PC-9 (cell line): ENCODE measurements around the gene TRMT2A. TPM values are rescaled to one million over a fixed set of nuclear protein-coding genes. Genes with fewer than 3 reads are reported as not detected.

ENCODE experiments used
- BruUV-seq: library from RNA; stranded (reverse); fragments of 400-500 nt; replicated peaks from 2 replicates; lab custom pipeline; 2021; lab: Mats Ljungman, UMichigan
- CTCF ChIA-PET: fragments of 300-600 bp; sonication (Branson Sonifier 250); formaldehyde crosslinking; loops from one replicate; lab custom pipeline; 2022; ENCODE audit warnings: antibody characterized with exemption; lab: Charles Lee
- POLR2A ChIA-PET: fragments of 300-600 bp; sonication (Branson Sonifier 250); formaldehyde crosslinking; loops from one replicate; lab custom pipeline; 2022; ENCODE audit warnings: antibody characterized with exemption; ENCODE audit not compliant: unreplicated experiment; lab: Charles Lee
- DNase-seq, 2 experiments: peaks; one replicate each; pipeline versions ENCODE4 v3.0.0 to v3.0.0-alpha.2; 2015 to 2022; ENCODE audit warnings: mixed read lengths in 1 of 2
- H2AFZ ChIP-seq: fragments of 200-600 bp; sonication (generic); 2 replicates; pipeline ENCODE4 v1.8.1; 2017; ENCODE audit warnings: antibody characterized with exemption
- H3F3A ChIP-seq: fragments of 200-600 bp; sonication (generic); 2 replicates; pipeline ENCODE4 v1.8.1; 2017; ENCODE audit warnings: antibody characterized with exemption, mild to moderate bottlenecking, low read depth; ENCODE audit not compliant: insufficient read depth
- H3K27ac ChIP-seq: fragments of 200-600 bp; sonication (generic); 2 replicates; pipeline ENCODE4 v1.6.1; 2016; ENCODE audit warnings: mixed run types
- H3K27me3 ChIP-seq: fragments of 200-600 bp; sonication (generic); 2 replicates; pipeline ENCODE4 v1.6.1; 2016; ENCODE audit warnings: low read depth, mixed run types; ENCODE audit not compliant: insufficient read depth
- H3K36me3 ChIP-seq: fragments of 200-600 bp; sonication (generic); 2 replicates; pipeline ENCODE4 v1.6.1; 2016; ENCODE audit warnings: low read depth, mixed run types
- H3K4me1 ChIP-seq: fragments of 200-600 bp; sonication (generic); replicated peaks from 2 replicates; pipeline ENCODE4 v1.6.1; 2016; ENCODE audit warnings: mixed run types; ENCODE audit not compliant: insufficient read depth
- H3K4me2 ChIP-seq: fragments of 200-600 bp; sonication (generic); 2 replicates; pipeline ENCODE4 v1.6.1; 2017; ENCODE audit warnings: mixed run types
- H3K4me3 ChIP-seq: fragments of 200-600 bp; sonication (generic); 2 replicates; pipeline ENCODE4 v1.6.1; 2016; ENCODE audit warnings: mixed run types
- H3K79me2 ChIP-seq: fragments of 200-600 bp; sonication (generic); 2 replicates; pipeline ENCODE4 v1.6.1; 2017; ENCODE audit warnings: low read depth, mixed run types
- H3K9me2 ChIP-seq: fragments of 200-600 bp; sonication (generic); 2 replicates; pipeline ENCODE4 v1.8.1; 2017; ENCODE audit warnings: mild to moderate bottlenecking; ENCODE audit not compliant: insufficient read depth
- H3K9me3 ChIP-seq: fragments of 200-600 bp; sonication (generic); 2 replicates; pipeline ENCODE4 v1.8.1; 2016; ENCODE audit warnings: low read depth; ENCODE audit not compliant: insufficient read depth
- H4K20me1 ChIP-seq: fragments of 200-600 bp; sonication (generic); 2 replicates; pipeline ENCODE4 v1.8.1; 2017; ENCODE audit not compliant: insufficient read depth
- CTCF ChIP-seq: fragments of 200-600 bp; sonication (generic); conservative IDR thresholded peaks from 2 replicates; pipeline ENCODE4 v1.6.1; 2017; ENCODE audit warnings: mixed run types, antibody characterized with exemption, mild to moderate bottlenecking, moderate library complexity
- EZH2 ChIP-seq: fragments of 200-600 bp; sonication (generic); IDR thresholded peaks from 2 replicates; pipeline ENCODE4 v1.8.0; 2017; ENCODE audit warnings: antibody characterized with exemption, low read depth
- intact Hi-C: fragments of 100-400 bp; cut with micrococcal nuclease; formaldehyde crosslinking; loops from one replicate; pipeline ENCODE4 v1.10.0; 2022; ENCODE audit not compliant: unreplicated experiment
- total RNA-seq: library from RNA; stranded (reverse); gene quantifications from 2 replicates; pipeline ENCODE4 v1.2.3, GENCODE V29; 2021

Gene TRMT2A
- total RNA-seq, 1 experiment from 2014 or later = 31.5 TPM

DNA sequence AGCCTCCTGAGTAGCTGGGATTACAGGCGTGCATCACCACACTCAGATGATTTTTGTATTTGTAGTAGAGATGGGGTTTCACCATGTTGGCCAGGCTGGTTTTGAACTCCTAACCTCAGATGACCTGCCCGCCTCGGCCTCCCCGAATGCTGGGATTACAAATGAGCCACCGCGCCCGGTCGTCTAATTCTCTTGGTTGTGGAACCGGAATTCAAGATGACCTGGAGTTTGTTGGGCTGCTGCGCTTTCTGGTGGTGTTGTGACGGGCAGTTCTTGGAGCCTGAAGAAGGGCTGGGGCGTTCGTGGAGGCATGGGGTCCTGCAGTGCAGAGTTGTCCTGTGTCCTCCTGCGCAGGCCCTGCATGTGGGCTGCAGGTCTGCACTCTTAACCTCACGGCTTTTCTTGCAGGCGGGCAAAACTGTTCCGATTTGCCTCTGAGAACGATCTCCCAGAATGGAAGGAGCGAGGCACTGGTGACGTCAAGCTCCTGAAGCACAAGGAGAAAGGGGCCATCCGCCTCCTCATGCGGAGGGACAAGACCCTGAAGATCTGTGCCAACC, 4.9 kb upstream of the TRMT2A start:
- Histone ChIP-seq H3K79me2 (peaks cover 46% of the 10 kb centered on the region), H3K27ac (no peak overlapping the region), H3K4me1 (peaks cover 9% of the 10 kb centered on the region; the same call in 1 of the 2 replicates), H3K27me3 (no peaks in the 10 kb centered on the region), H3K4me2 (no peak overlapping the region), H3F3A (no peaks in the 10 kb centered on the region), H3K9me3 (no peaks in the 10 kb centered on the region), H3K4me3 (no peak overlapping the region), H2AFZ (no peak overlapping the region), H3K9me2 (no peaks in the 10 kb centered on the region), H4K20me1 (no peaks in the 10 kb centered on the region), H3K36me3 (no peaks in the 10 kb centered on the region)
- BruUV-seq = no TSS peak
- DNase-seq = no peak
- intact Hi-C loops = no loop called here
- ChIA-PET POLR2A (no interaction called here), CTCF (no interaction called here)
- no peak for TF ChIP-seq CTCF
- no peak for TF ChIP-seq EZH2

- TF ChIP-seq EZH2 (no peak), CTCF (no peak)
- intact Hi-C loops = no loop called here
- Histone ChIP-seq H2AFZ (no peak overlapping the region; the same call in 1 of the 2 replicates), H3K9me3 (no peaks in the 10 kb centered on the region), H3K27me3 (no peaks in the 10 kb centered on the region), H3F3A (no peaks in the 10 kb centered on the region), H3K4me3 (peak overlapping the region; percentile 75), H3K36me3 (no peaks in the 10 kb centered on the region), H3K4me2 (peak overlapping the region; percentile 86), H3K27ac (no peak overlapping the region), H3K9me2 (no peaks in the 10 kb centered on the region), H3K4me1 (peaks cover 9% of the 10 kb centered on the region; the same call in 1 of the 2 replicates), H3K79me2 (peaks cover 62% of the 10 kb centered on the region), H4K20me1 (no peaks in the 10 kb centered on the region)
- TSS peak; percentile 62 for BruUV-seq
- ChIA-PET POLR2A (no interaction called here), CTCF (no interaction called here)
- DNase-seq = no peak
These were observed 1.4 kb upstream of the TRMT2A start for GRCh38 chr22:20118300-20119020.

DNA sequence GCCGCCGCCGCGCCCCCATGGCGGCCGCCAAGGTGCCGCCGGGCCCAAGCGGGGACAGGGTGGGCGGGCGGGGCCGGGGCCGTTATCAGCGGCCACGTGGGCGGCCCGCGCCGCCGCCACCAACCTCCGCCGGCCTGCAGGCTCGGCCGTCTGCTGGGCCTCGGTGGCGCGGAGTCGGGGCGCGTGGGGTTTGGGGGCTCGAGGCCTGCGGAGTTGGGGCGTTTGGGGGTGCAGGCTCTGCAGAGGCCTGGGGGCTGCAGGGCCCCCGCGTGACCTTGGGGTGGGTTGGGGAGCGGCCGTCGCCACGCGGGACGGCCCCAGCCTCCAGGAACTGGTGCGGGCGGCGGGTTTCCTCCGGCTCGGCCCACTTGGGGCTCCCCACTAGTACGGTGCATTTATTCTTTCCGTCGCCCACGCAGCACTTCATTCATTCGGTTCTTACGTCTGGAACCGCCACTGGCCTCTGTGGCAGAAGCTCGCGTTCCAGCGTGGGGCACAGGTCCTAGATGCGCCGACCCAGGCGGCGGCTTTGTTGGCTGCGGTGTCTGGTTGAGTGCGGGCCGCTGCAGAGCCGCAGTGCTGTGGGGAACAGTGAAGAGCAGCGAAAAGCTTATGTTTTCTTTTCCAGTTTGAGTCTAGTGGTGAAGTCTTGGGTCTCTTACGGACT, 740 bp upstream of the TRMT2A start:
- peaks cover 9% of the 10 kb centered on the region; the same call in 1 of the 2 replicates for H3K4me1 ChIP-seq
- intact Hi-C loops = loop anchor here (2.0 kb wide), 2 partner anchors 37 to 155 kb away; partner anchors contain the start of gene DGCR8
- H3K9me2 ChIP-seq = no peaks in the 10 kb centered on the region
- no peaks in the 10 kb centered on the region for H3K9me3 ChIP-seq
- TF ChIP-seq EZH2 (no peak), CTCF (no peak)
- peak overlapping the region; percentile 75 for H3K4me3 ChIP-seq
- POLR2A ChIA-PET = no interaction called here
- H3K27me3 ChIP-seq = no peaks in the 10 kb centered on the region
- H3K36me3 ChIP-seq = no peaks in the 10 kb centered on the region
- no peak overlapping the region; the same call in 1 of the 2 replicates for H2AFZ ChIP-seq
- CTCF ChIA-PET = no interaction called here
- peaks cover 62% of the 10 kb centered on the region for H3K79me2 ChIP-seq
- H3K27ac ChIP-seq = no peak overlapping the region
- H3K4me2 ChIP-seq = peak overlapping the region; percentile 86
- no peaks in the 10 kb centered on the region for H4K20me1 ChIP-seq
- no peaks in the 10 kb centered on the region for H3F3A ChIP-seq
- BruUV-seq = no TSS peak
- DNase-seq = no peak
